A549 (cell line): ENCODE results near the gene GH2.

Experiments used
- CBX8 ChIP-seq: fragments of 200-600 bp; sonication (generic); IDR thresholded peaks from 2 replicates; pipeline ENCODE4 v1.6.1; 2016
- CEBPB ChIP-seq, 2 experiments: fragments of >200 bp in 1 of 2; sonication (Bioruptor Twin) in 1 of 2; formaldehyde crosslinking in 1 of 2; IDR thresholded peaks; 2 replicates each; pipeline ENCODE4 v1.6.1; 2012 to 2016
- CHD4 ChIP-seq: fragments of 200-600 bp; sonication (generic); IDR thresholded peaks from 2 replicates; pipeline ENCODE4 v1.6.1; 2016; ENCODE audit warnings: antibody characterized with exemption, mild to moderate bottlenecking, borderline replicate concordance
- KDM5A ChIP-seq: fragments of 200-600 bp; sonication (generic); IDR thresholded peaks from 2 replicates; pipeline ENCODE4 v1.6.1; 2016; ENCODE audit warnings: antibody characterized with exemption, mild to moderate bottlenecking
- POLR2A ChIP-seq: IDR thresholded peaks from 2 replicates; pipeline ENCODE4 v1.6.1; 2012; ENCODE audit warnings: mild to moderate bottlenecking, low read length
- RAD21 ChIP-seq, 2 experiments: fragments of >200 bp in 1 of 2; sonication (Bioruptor Twin) in 1 of 2; formaldehyde crosslinking in 1 of 2; IDR thresholded peaks in 1 of 2; conservative IDR thresholded peaks in 1 of 2; 2 replicates in 1 of 2; 3 replicates in 1 of 2; pipeline ENCODE4 v1.6.1; 2012 to 2018; ENCODE audit warnings: inconsistent platforms in 1 of 2
- RCOR1 ChIP-seq: fragments of 150-350 bp; IDR thresholded peaks from 2 replicates; pipeline ENCODE4 v1.6.1; 2014; ENCODE audit warnings: antibody characterized with exemption, low read length, low read depth
- RFX5 ChIP-seq: fragments of 450-650 bp; IDR thresholded peaks from 2 replicates; pipeline ENCODE4 v1.7.1; 2014; ENCODE audit warnings: antibody characterized with exemption, mild to moderate bottlenecking, moderate library complexity
- ZFP36 ChIP-seq: fragments of 450-650 bp; IDR thresholded peaks from 2 replicates; pipeline ENCODE4 v1.6.1; 2014; ENCODE audit warnings: borderline replicate concordance; ENCODE audit not compliant: partially characterized antibody
- ZNF302 ChIP-seq: fragments of 250-450 bp; sonication (Bioruptor Pico); IDR thresholded peaks from 2 replicates; pipeline ENCODE4 v1.9.0; 2021; ENCODE audit warnings: inconsistent platforms, mild to moderate bottlenecking, moderate library complexity
- TF ChIP-seq, protein P1 (sequence below): fragments of >200 bp; sonication (Bioruptor Twin); formaldehyde crosslinking; IDR thresholded peaks from 3 replicates; pipeline ENCODE4 v1.5.1; 2016
- TF ChIP-seq, protein P2 (sequence below): IDR thresholded peaks from 2 replicates; pipeline ENCODE4 v1.6.1; 2012
- TF ChIP-seq, protein P3 (sequence below): fragments of 200-600 bp; sonication (generic); IDR thresholded peaks from 2 replicates; pipeline ENCODE4 v1.6.1; 2016; ENCODE audit warnings: antibody characterized with exemption, mild to moderate bottlenecking, moderate library complexity
- TF ChIP-seq, protein P4 (sequence below): fragments of 150-350 bp; IDR thresholded peaks from 2 replicates; pipeline ENCODE4 v1.6.1; 2014; ENCODE audit warnings: low read depth, mild to moderate bottlenecking, low read length

DNA sequence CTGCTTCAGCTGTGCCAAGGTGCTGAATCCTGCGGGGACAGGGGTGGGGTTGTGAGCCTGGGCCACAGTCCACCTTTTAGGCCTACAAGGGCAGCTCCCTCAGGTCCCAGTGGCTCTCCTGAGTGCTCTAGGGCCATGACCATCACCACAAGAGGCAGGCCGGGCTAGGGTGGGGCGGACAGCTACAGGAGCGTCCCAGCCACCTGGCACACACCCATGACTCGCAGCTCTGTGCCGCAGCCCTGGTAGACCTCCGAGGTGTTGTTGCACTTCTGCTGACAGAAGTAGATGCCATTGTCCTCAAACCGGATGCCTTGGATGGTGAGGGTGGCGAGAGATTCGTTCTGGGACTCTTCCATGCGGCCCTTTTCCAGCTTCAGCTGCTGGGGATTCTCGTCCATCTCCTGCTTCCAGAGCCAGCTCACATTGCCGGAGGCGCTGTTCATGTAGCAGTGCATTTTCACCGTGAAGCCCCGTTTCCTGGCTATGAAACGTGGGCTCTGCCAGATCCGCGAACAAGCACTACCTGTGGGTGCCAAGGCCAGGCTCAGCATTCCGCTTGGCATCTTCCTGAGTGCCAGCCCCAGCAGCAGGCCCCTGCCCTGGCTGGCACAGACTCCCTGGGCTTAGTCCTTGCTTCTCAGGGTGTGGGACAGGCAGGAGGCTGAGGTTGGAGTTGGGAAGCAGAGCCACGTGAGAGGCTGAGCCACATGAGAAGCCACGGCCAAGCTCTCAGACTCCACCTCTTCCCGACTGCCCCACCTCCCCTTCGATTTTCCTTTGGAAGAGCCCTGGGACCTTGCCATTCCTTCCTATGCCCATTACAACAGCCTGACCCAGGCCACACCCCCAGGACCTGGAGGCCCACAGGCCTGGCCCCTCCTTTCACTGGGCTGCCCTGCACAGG lies 48.4 kb upstream of the GH2 start:
- TF ChIP-seq ZFP36 (no peak), POLR2A (no peak), CBX8 (no peak), RAD21 (conservative IDR thresholded peaks at IDR 0.05 in 1 of 2, IDR thresholded peaks at IDR 0.05 in 1 of 2) (no peak), ZNF302 (CRISPR knock-in tag) (no peak), CHD4 (no peak), CEBPB (IDR thresholded peaks at IDR 0.05) (no peak), RFX5 (no peak), RCOR1 (no peak), KDM5A (no peak)
- TF ChIP-seq, protein P1, sequence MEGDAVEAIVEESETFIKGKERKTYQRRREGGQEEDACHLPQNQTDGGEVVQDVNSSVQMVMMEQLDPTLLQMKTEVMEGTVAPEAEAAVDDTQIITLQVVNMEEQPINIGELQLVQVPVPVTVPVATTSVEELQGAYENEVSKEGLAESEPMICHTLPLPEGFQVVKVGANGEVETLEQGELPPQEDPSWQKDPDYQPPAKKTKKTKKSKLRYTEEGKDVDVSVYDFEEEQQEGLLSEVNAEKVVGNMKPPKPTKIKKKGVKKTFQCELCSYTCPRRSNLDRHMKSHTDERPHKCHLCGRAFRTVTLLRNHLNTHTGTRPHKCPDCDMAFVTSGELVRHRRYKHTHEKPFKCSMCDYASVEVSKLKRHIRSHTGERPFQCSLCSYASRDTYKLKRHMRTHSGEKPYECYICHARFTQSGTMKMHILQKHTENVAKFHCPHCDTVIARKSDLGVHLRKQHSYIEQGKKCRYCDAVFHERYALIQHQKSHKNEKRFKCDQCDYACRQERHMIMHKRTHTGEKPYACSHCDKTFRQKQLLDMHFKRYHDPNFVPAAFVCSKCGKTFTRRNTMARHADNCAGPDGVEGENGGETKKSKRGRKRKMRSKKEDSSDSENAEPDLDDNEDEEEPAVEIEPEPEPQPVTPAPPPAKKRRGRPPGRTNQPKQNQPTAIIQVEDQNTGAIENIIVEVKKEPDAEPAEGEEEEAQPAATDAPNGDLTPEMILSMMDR = no peak
- TF ChIP-seq, protein P2, sequence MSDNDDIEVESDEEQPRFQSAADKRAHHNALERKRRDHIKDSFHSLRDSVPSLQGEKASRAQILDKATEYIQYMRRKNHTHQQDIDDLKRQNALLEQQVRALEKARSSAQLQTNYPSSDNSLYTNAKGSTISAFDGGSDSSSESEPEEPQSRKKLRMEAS = no peak
- TF ChIP-seq, protein P3, sequence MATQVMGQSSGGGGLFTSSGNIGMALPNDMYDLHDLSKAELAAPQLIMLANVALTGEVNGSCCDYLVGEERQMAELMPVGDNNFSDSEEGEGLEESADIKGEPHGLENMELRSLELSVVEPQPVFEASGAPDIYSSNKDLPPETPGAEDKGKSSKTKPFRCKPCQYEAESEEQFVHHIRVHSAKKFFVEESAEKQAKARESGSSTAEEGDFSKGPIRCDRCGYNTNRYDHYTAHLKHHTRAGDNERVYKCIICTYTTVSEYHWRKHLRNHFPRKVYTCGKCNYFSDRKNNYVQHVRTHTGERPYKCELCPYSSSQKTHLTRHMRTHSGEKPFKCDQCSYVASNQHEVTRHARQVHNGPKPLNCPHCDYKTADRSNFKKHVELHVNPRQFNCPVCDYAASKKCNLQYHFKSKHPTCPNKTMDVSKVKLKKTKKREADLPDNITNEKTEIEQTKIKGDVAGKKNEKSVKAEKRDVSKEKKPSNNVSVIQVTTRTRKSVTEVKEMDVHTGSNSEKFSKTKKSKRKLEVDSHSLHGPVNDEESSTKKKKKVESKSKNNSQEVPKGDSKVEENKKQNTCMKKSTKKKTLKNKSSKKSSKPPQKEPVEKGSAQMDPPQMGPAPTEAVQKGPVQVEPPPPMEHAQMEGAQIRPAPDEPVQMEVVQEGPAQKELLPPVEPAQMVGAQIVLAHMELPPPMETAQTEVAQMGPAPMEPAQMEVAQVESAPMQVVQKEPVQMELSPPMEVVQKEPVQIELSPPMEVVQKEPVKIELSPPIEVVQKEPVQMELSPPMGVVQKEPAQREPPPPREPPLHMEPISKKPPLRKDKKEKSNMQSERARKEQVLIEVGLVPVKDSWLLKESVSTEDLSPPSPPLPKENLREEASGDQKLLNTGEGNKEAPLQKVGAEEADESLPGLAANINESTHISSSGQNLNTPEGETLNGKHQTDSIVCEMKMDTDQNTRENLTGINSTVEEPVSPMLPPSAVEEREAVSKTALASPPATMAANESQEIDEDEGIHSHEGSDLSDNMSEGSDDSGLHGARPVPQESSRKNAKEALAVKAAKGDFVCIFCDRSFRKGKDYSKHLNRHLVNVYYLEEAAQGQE = no peak
- TF ChIP-seq, protein P4, sequence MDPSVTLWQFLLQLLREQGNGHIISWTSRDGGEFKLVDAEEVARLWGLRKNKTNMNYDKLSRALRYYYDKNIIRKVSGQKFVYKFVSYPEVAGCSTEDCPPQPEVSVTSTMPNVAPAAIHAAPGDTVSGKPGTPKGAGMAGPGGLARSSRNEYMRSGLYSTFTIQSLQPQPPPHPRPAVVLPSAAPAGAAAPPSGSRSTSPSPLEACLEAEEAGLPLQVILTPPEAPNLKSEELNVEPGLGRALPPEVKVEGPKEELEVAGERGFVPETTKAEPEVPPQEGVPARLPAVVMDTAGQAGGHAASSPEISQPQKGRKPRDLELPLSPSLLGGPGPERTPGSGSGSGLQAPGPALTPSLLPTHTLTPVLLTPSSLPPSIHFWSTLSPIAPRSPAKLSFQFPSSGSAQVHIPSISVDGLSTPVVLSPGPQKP = no peak
